IMR-90 (cell line): ENCODE data around the gene RASSF10. TPM values are rescaled to one million over a fixed set of nuclear protein-coding genes. Genes with fewer than 3 reads are reported as not detected.
A peak's percentile ranks its signal among the peaks of the same experiment; 100 is the strongest.

Experiments
- ATAC-seq: fragments of 200-7000 bp; cut with Tn5 transposase; 2 replicates; pipeline ENCODE4 v1.9.1; 2020; ENCODE audit warnings: low read depth, mild to moderate bottlenecking, moderate library complexity
- BruUV-seq: library from RNA; stranded (reverse); fragments of 400-500 nt; replicated peaks from 2 replicates; lab custom pipeline; 2021; lab: Mats Ljungman, UMichigan
- CTCF ChIA-PET: fragments of 300-600 bp; formaldehyde crosslinking; extraction: SDS; loops from one replicate; lab custom pipeline; 2021; ENCODE audit warnings: antibody characterized with exemption; lab: Yijun Ruan, JAX
- POLR2A ChIA-PET: fragments of 300-600 bp; sonication (Branson Sonifier 250); formaldehyde crosslinking; loops from one replicate; lab custom pipeline; 2022; ENCODE audit warnings: antibody characterized with exemption; ENCODE audit not compliant: unreplicated experiment; lab: Charles Lee
- DNase-seq: peaks from one replicate; pipeline ENCODE4 v3.0.0; 2013
- H2AFZ ChIP-seq: replicated peaks from 2 replicates; pipeline ENCODE3; 2013; ENCODE audit warnings: low read length, mild to moderate bottlenecking; ENCODE audit not compliant: poor library complexity
- H2AK5ac ChIP-seq: 2 replicates; pipeline ENCODE4 v1.6.1; 2013; ENCODE audit warnings: low read depth, low read length, inconsistent platforms
- H2AK9ac ChIP-seq: replicated peaks from 2 replicates; pipeline ENCODE3; 2013; ENCODE audit warnings: mild to moderate bottlenecking, low read depth, low read length, moderate library complexity; ENCODE audit not compliant: poor library complexity
- H2BK120ac ChIP-seq: 2 replicates; pipeline ENCODE4 v1.6.1; 2013; ENCODE audit warnings: low read depth, low read length, inconsistent platforms
- H2BK15ac ChIP-seq: 3 replicates; pipeline ENCODE4 v1.6.1; 2013; ENCODE audit warnings: low read depth, low read length, inconsistent platforms
- H2BK20ac ChIP-seq: 2 replicates; pipeline ENCODE4 v1.6.1; 2013; ENCODE audit warnings: low read depth, mild to moderate bottlenecking, inconsistent platforms, low read length, moderate library complexity
- H2BK5ac ChIP-seq: 2 replicates; pipeline ENCODE4 v1.6.1; 2013; ENCODE audit warnings: mild to moderate bottlenecking, low read depth, low read length, inconsistent platforms; ENCODE audit not compliant: poor library complexity, severe bottlenecking
- H3K14ac ChIP-seq: replicated peaks from 2 replicates; pipeline ENCODE4 v1.6.1; 2013; ENCODE audit warnings: low read depth, low read length, inconsistent platforms
- H3K18ac ChIP-seq: 2 replicates; pipeline ENCODE4 v1.6.1; 2013; ENCODE audit warnings: low read depth, low read length, control low read depth
- H3K23ac ChIP-seq: 2 replicates; pipeline ENCODE4 v1.6.1; 2013; ENCODE audit warnings: low read depth, low read length, inconsistent platforms
- H3K27ac ChIP-seq: 2 replicates; pipeline ENCODE4 v1.5.1; 2013; ENCODE audit warnings: mild to moderate bottlenecking, control low read depth, low read length; ENCODE audit not compliant: insufficient read depth
- H3K27me3 ChIP-seq: 2 replicates; pipeline ENCODE4 v1.6.1; 2013; ENCODE audit warnings: low read length; ENCODE audit not compliant: control insufficient read depth, insufficient read depth
- H3K36me3 ChIP-seq: 2 replicates; pipeline ENCODE4 v1.6.1; 2013; ENCODE audit warnings: low read length, mixed read lengths; ENCODE audit not compliant: control insufficient read depth, insufficient read depth
- H3K4ac ChIP-seq: 2 replicates; pipeline ENCODE4 v1.6.1; 2013; ENCODE audit warnings: low read depth, low read length, inconsistent platforms
- H3K4me1 ChIP-seq: 2 replicates; pipeline ENCODE4 v1.6.1; 2013; ENCODE audit warnings: low read length, mixed read lengths; ENCODE audit not compliant: control insufficient read depth, insufficient read depth
- H3K4me2 ChIP-seq: 2 replicates; pipeline ENCODE4 v1.6.1; 2013; ENCODE audit warnings: low read depth, mild to moderate bottlenecking, control low read depth, low read length, moderate library complexity
- H3K4me3 ChIP-seq: 2 replicates; pipeline ENCODE4 v1.5.1; 2013; ENCODE audit warnings: low read depth, mild to moderate bottlenecking, control low read depth, low read length, moderate library complexity; ENCODE audit not compliant: insufficient read depth
- H3K56ac ChIP-seq: 2 replicates; pipeline ENCODE4 v1.6.1; 2013; ENCODE audit warnings: low read length, inconsistent platforms; ENCODE audit not compliant: insufficient read depth; ENCODE audit errors: extremely low read depth
- H3K79me1 ChIP-seq, 2 experiments: 2 replicates each; pipeline ENCODE4 v1.6.1; 2013; ENCODE audit warnings: low read length in 2 of 2, inconsistent platforms in 1 of 2, low read depth in 1 of 2
- H3K9ac ChIP-seq: 2 replicates; pipeline ENCODE4 v1.6.1; 2013; ENCODE audit warnings: low read depth, low read length, control low read depth
- H3K9me1 ChIP-seq: 2 replicates; pipeline ENCODE4 v1.6.1; 2013; ENCODE audit warnings: low read length, inconsistent platforms; ENCODE audit not compliant: insufficient read depth
- H3K9me3 ChIP-seq: 2 replicates; pipeline ENCODE4 v1.6.1; 2013; ENCODE audit warnings: low read length; ENCODE audit not compliant: control insufficient read depth, insufficient read depth
- H4K20me1 ChIP-seq: 2 replicates; pipeline ENCODE4 v1.6.1; 2013; ENCODE audit warnings: low read length, inconsistent platforms; ENCODE audit not compliant: insufficient read depth
- H4K5ac ChIP-seq: 2 replicates; pipeline ENCODE4 v1.6.1; 2013; ENCODE audit warnings: mild to moderate bottlenecking, low read depth, low read length, control low read depth
- H4K8ac ChIP-seq, 2 experiments: 2 replicates each; pipeline ENCODE4 v1.6.1; 2013; ENCODE audit warnings: low read depth in 2 of 2, low read length in 2 of 2, control low read depth in 1 of 2, inconsistent platforms in 1 of 2
- H4K91ac ChIP-seq: 2 replicates; pipeline ENCODE4 v1.6.1; 2013; ENCODE audit warnings: low read depth, low read length, inconsistent platforms; ENCODE audit not compliant: insufficient read depth
- BHLHE40 ChIP-seq: fragments of 150-350 bp; IDR thresholded peaks from 2 replicates; pipeline ENCODE4 v1.6.1; 2016; ENCODE audit warnings: mild to moderate bottlenecking, low read depth, low read length
- MAFK ChIP-seq: IDR thresholded peaks from 2 replicates; pipeline ENCODE4 v1.6.1; 2012; ENCODE audit warnings: low read depth, low read length, improper control_type of control experiment
- MAZ ChIP-seq: IDR thresholded peaks from 2 replicates; pipeline ENCODE4 v1.6.1; 2012; ENCODE audit warnings: low read depth, mild to moderate bottlenecking, low read length, improper control_type of control experiment, moderate library complexity, borderline replicate concordance
- MXI1 ChIP-seq: IDR thresholded peaks from 2 replicates; pipeline ENCODE4 v1.6.1; 2012; ENCODE audit warnings: low read depth, mild to moderate bottlenecking, low read length, moderate library complexity, borderline replicate concordance
- RAD21 ChIP-seq: IDR thresholded peaks from 2 replicates; pipeline ENCODE4 v1.6.1; 2012; ENCODE audit warnings: low read length, improper control_type of control experiment
- WGBS, 2 experiments: methylation state at CpG; one replicate each; pipeline versions ENCODE4 v1.1.5 to v1.1.7; 2013; ENCODE audit warnings: missing lambda C conversion rate in 2 of 2; ENCODE audit not compliant: insufficient read length in 1 of 2; ENCODE audit errors: extremely low coverage in 2 of 2; 5-methylcytosine and 5-hydroxymethylcytosine counted together
- dilution Hi-C: fragments of 300-500 bp; cut with HindIII; formaldehyde crosslinking; loops from one replicate; pipeline ENCODE4 v1.14.3; 2018; ENCODE audit warnings: low sequenced_read_pairs; ENCODE audit not compliant: unreplicated experiment
- in situ Hi-C: fragments of 300-500 bp; cut with MboI; formaldehyde crosslinking; loops from 3 replicates; pipeline ENCODE4 v1.14.3; 2019; ENCODE audit warnings: low sequenced_read_pairs, inconsistent platforms, mixed read lengths
- intact Hi-C: fragments of 100-400 bp; cut with micrococcal nuclease; formaldehyde crosslinking; loops from 2 replicates; pipeline ENCODE4 v1.10.0; 2022
- polyA plus RNA-seq, 3 experiments: library from polyadenylated mRNA; depleted of rRNA; stranded (reverse); fragments of >200 nt; gene quantifications; 2 replicates each; pipeline ENCODE4 v1.2.3, GENCODE V29; 2012; ENCODE audit warnings: low replicate concordance in 1 of 3
- total RNA-seq: library from RNA; depleted of rRNA; stranded (reverse); fragments of >200 nt; gene quantifications from 2 replicates; pipeline ENCODE4 v1.2.3, GENCODE V29; 2012
- TF ChIP-seq, protein P1 (sequence below): fragments of 150-350 bp; IDR thresholded peaks from 2 replicates; pipeline ENCODE4 v1.6.1; 2016; ENCODE audit warnings: low read depth, mild to moderate bottlenecking, low read length, moderate library complexity, borderline replicate concordance

RASSF10 gene
- total and polyA plus RNA-seq, 2 of the 4 experiments (the other 2 are of a cell fraction): not detected

DNA sequence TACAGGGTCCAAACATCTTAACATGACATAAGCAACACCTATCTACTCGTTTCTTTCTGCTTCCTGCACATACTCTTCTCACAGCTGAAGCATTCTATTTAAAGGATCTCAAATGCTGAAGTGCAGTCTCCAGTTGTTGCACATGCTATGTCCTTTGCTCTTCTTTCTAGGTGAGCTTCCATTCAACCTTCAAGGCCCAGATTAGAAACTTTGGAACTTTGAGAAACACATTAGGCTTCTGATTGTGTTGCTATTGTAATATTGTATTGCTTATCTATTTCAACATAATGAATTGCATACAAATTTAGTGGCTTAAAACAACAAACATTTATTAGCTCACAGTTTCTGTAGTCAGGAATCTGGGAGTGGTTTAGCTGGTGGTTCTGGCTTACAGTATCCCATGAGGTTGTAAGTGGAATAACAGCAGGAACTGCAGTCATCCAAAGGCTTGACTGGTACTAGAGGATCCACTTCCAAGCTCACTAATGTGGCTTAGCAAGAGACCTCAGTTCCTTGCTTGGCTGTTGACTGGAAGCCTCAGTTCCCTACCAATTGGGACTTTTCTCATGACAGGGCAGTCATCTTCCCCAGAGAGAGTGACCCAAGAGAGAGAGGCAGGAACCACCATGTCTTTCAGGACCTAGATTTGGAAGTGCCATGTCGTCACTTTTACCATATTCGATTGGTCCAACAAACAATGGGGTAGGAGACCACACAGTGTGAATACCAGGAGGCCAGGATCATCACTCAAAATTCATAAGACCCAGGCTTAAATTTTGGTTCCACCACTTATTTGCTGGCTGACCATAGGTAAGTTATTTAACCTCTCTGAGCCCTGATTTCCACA is 27.2 kb upstream of the RASSF10 start:
- DNase-seq: peak; percentile 4
- TF ChIP-seq MXI1 (no peak), MAZ (no peak), BHLHE40 (no peak), MAFK (peak; percentile 62), RAD21 (no peak)
- TF ChIP-seq, protein P1, sequence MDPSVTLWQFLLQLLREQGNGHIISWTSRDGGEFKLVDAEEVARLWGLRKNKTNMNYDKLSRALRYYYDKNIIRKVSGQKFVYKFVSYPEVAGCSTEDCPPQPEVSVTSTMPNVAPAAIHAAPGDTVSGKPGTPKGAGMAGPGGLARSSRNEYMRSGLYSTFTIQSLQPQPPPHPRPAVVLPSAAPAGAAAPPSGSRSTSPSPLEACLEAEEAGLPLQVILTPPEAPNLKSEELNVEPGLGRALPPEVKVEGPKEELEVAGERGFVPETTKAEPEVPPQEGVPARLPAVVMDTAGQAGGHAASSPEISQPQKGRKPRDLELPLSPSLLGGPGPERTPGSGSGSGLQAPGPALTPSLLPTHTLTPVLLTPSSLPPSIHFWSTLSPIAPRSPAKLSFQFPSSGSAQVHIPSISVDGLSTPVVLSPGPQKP: no peak
- H3K27ac ChIP-seq: no peak overlapping the region
- H2AK9ac ChIP-seq: no peak overlapping the region
- intact Hi-C loops: no loop called here
- H3K36me3 ChIP-seq: no peaks in the 10 kb centered on the region
- BruUV-seq: no TSS peak
- no peak overlapping the region for H2BK15ac ChIP-seq
- no peak overlapping the region for H3K4ac ChIP-seq
- 85% methylated on average over 2 of the region's 3 CpGs; no CpG with 5 or more reads in 1 of the 2 experiments for WGBS, 2 experiments
- no peak overlapping the region for H3K56ac ChIP-seq
- ChIA-PET POLR2A (no interaction called here), CTCF (no interaction called here)
- peak; percentile 53 for ATAC-seq
- 0 out of 2 replicates have a peak, but pooled peaks cover 2% of the 10 kb centered on the region for H3K9me3 ChIP-seq
- H3K4me1 ChIP-seq: no peaks in the 10 kb centered on the region
- H2BK120ac ChIP-seq: no peak overlapping the region
- no peaks in the 10 kb centered on the region for H3K9me1 ChIP-seq
- H4K20me1 ChIP-seq: no peaks in the 10 kb centered on the region; the same call in 1 of the 2 replicates
- peaks cover 72% of the 10 kb centered on the region for H3K27me3 ChIP-seq
- H4K8ac ChIP-seq: no peak overlapping the region
- H3K4me3 ChIP-seq: no peak overlapping the region
- no peak overlapping the region for H2BK20ac ChIP-seq
- H4K91ac ChIP-seq: no peak overlapping the region
- H3K4me2 ChIP-seq: no peak overlapping the region
- H2AK5ac ChIP-seq: no peak overlapping the region
- H3K14ac ChIP-seq: no peak overlapping the region
- dilution Hi-C loops: no loop called here
- H3K9ac ChIP-seq: no peak overlapping the region
- H3K18ac ChIP-seq: no peak overlapping the region
- H3K23ac ChIP-seq: no peak overlapping the region
- H4K5ac ChIP-seq: no peak overlapping the region
- no peak overlapping the region for H2AFZ ChIP-seq
- in situ Hi-C loops: no loop called here
- no peaks in the 10 kb centered on the region for H3K79me1 ChIP-seq
- H2BK5ac ChIP-seq: no peak overlapping the region
